ENCODE results near the gene MYOZ3. TPM values are rescaled to one million over a fixed set of nuclear protein-coding genes. Genes with fewer than 3 reads are reported as not detected.

The MYOZ3 gene
- total RNA-seq, 2 donors from 2014 or later, result 0.81 to 2.8 TPM

GRCh38 chr5:150615141-150615699 lies 45.8 kb upstream of the MYOZ3 start:
- no peaks in the 10 kb centered on the region for H3K9me3 ChIP-seq
- H3K4me3 ChIP-seq, result peak overlapping the region; percentile 34
- DNase-seq (ENCODE audit: low spot score) (no peak), ATAC-seq (ENCODE audit: insufficient number of reproducible peaks, low FRiP score, low read depth) (no peak)
- peak overlapping the region; percentile 96 to 99 for H3K27ac ChIP-seq
- TF ChIP-seq CTCF (IDR thresholded peaks at IDR 0.05), result no peak
- H3K27me3 ChIP-seq (replicated peaks; ENCODE audit: insufficient read depth), result no peaks in the 10 kb centered on the region
- H3K36me3 ChIP-seq, result no peaks in the 10 kb centered on the region
- H3K4me1 ChIP-seq (ENCODE audit: control insufficient read depth in 1 of 2, low read depth in 2 of 2), result peaks cover 85 to 100% of the 10 kb centered on the region in 2 donors

- ATAC-seq (ENCODE audit: insufficient number of reproducible peaks, low FRiP score, low read depth) (no peak), DNase-seq (ENCODE audit: low spot score) (no peak)
- no peak for TF ChIP-seq CTCF (IDR thresholded peaks at IDR 0.05)
- Histone ChIP-seq H3K27ac (peak overlapping the region; percentile 96 to 99), H3K27me3 (replicated peaks; ENCODE audit: insufficient read depth) (no peaks in the 10 kb centered on the region), H3K36me3 (no peaks in the 10 kb centered on the region), H3K9me3 (no peaks in the 10 kb centered on the region), H3K4me3 (no peak overlapping the region), H3K4me1 (ENCODE audit: control insufficient read depth in 1 of 2, low read depth in 2 of 2) (peaks cover 79 to 93% of the 10 kb centered on the region in 2 donors)
Observed at GRCh38 chr5:150616024-150616470, 45.0 kb upstream of the MYOZ3 start.

GRCh38 chr5:150616506-150616905 lies 44.5 kb upstream of the MYOZ3 start:
- peak overlapping the region; percentile 96 to 99 for H3K27ac ChIP-seq
- H3K27me3 ChIP-seq (replicated peaks; ENCODE audit: insufficient read depth), result no peaks in the 10 kb centered on the region
- no peaks in the 10 kb centered on the region for H3K36me3 ChIP-seq
- no peak for ATAC-seq (ENCODE audit: insufficient number of reproducible peaks, low FRiP score, low read depth)
- DNase-seq (ENCODE audit: low spot score), result no peak
- peaks cover 75 to 93% of the 10 kb centered on the region in 2 donors for H3K4me1 ChIP-seq (ENCODE audit: control insufficient read depth in 1 of 2, low read depth in 2 of 2)
- TF ChIP-seq CTCF (IDR thresholded peaks at IDR 0.05), result no peak
- H3K9me3 ChIP-seq, result no peaks in the 10 kb centered on the region
- H3K4me3 ChIP-seq, result no peak overlapping the region

GRCh38 chr5:150618163-150618562 lies 42.9 kb upstream of the MYOZ3 start:
- Histone ChIP-seq H3K4me3 (no peak overlapping the region), H3K36me3 (no peaks in the 10 kb centered on the region), H3K9me3 (no peaks in the 10 kb centered on the region), H3K4me1 (ENCODE audit: control insufficient read depth in 1 of 2, low read depth in 2 of 2) (peaks cover 59 to 91% of the 10 kb centered on the region in 2 donors), H3K27me3 (replicated peaks; ENCODE audit: insufficient read depth) (no peaks in the 10 kb centered on the region), H3K27ac (peak overlapping the region; percentile 96 to 99)
- DNase-seq (ENCODE audit: low spot score) (no peak), ATAC-seq (ENCODE audit: insufficient number of reproducible peaks, low FRiP score, low read depth) (no peak)
- TF ChIP-seq CTCF (IDR thresholded peaks at IDR 0.05), result no peak

GRCh38 chr5:150618588-150619281 lies 42.3 kb upstream of the MYOZ3 start:
- H3K27me3 ChIP-seq (replicated peaks; ENCODE audit: insufficient read depth), result no peaks in the 10 kb centered on the region
- peaks cover 53 to 91% of the 10 kb centered on the region in 2 donors for H3K4me1 ChIP-seq (ENCODE audit: control insufficient read depth in 1 of 2, low read depth in 2 of 2)
- ATAC-seq (ENCODE audit: insufficient number of reproducible peaks, low FRiP score, low read depth), result peak; percentile 11

More at GRCh38 chr5:150618588-150619281, 42.3 kb upstream of the MYOZ3 start:
- Histone ChIP-seq H3K9me3 (no peaks in the 10 kb centered on the region), H3K36me3 (no peaks in the 10 kb centered on the region), H3K4me3 (peak overlapping the region; percentile 9), H3K27ac (peak overlapping the region; percentile 96 to 99)
- DNase-seq (ENCODE audit: low spot score), result no peak
- TF ChIP-seq CTCF (IDR thresholded peaks at IDR 0.05), result no peak

All from thoracic aorta (tissue), 2 donors.